ENCODE data around the gene PIGZ.

Gene PIGZ

GRCh38 chr3:196938124-196938523, 30.5 kb downstream of the PIGZ start:
- H3K27ac ChIP-seq = no peak overlapping the region
- in situ Hi-C loops (cut with HindIII; ENCODE audit: low pct_ligation_motif_present, low sequenced_read_pairs) = no loop called here
- no peak for DNase-seq
- peaks cover 46% of the 10 kb centered on the region for H3K36me3 ChIP-seq (replicated peaks)
- H3K27me3 ChIP-seq (replicated peaks) = no peaks in the 10 kb centered on the region
- no peak for TF ChIP-seq CTCF (IDR thresholded peaks at IDR 0.05; ENCODE audit: low read depth, low read length, missing control alignments)
- H3K4me3 ChIP-seq (ENCODE audit: low read depth, low read length) = no peak overlapping the region

- H3K4me3 ChIP-seq (ENCODE audit: low read depth, low read length) = no peak overlapping the region
- in situ Hi-C loops (cut with HindIII; ENCODE audit: low pct_ligation_motif_present, low sequenced_read_pairs) = no loop called here
- H3K36me3 ChIP-seq (replicated peaks) = peaks cover 60% of the 10 kb centered on the region
- no peak for TF ChIP-seq CTCF (IDR thresholded peaks at IDR 0.05; ENCODE audit: low read depth, low read length, missing control alignments)
- DNase-seq = no peak
- H3K27ac ChIP-seq = no peak overlapping the region
- no peaks in the 10 kb centered on the region for H3K27me3 ChIP-seq (replicated peaks)
These were observed 32.3 kb downstream of the PIGZ start for GRCh38 chr3:196936288-196936687.

GRCh38 chr3:196932600-196932999, 36.0 kb downstream of the PIGZ start:
- H3K27ac ChIP-seq = no peak overlapping the region
- no peak overlapping the region for H3K4me3 ChIP-seq (ENCODE audit: low read depth, low read length)
- no peak for DNase-seq
- TF ChIP-seq CTCF (IDR thresholded peaks at IDR 0.05; ENCODE audit: low read depth, low read length, missing control alignments) = no peak
- peaks cover 72% of the 10 kb centered on the region for H3K36me3 ChIP-seq (replicated peaks)
- in situ Hi-C loops (cut with HindIII; ENCODE audit: low pct_ligation_motif_present, low sequenced_read_pairs) = no loop called here
- no peaks in the 10 kb centered on the region for H3K27me3 ChIP-seq (replicated peaks)

GRCh38 chr3:196931828-196932587, 36.6 kb downstream of the PIGZ start:
- no peaks in the 10 kb centered on the region for H3K27me3 ChIP-seq (replicated peaks)
- H3K4me3 ChIP-seq (ENCODE audit: low read depth, low read length) = no peak overlapping the region
- in situ Hi-C loops (cut with HindIII; ENCODE audit: low pct_ligation_motif_present, low sequenced_read_pairs) = no loop called here
- no peak overlapping the region for H3K27ac ChIP-seq
- DNase-seq = no peak
- H3K36me3 ChIP-seq (replicated peaks) = peaks cover 67% of the 10 kb centered on the region
- TF ChIP-seq CTCF (IDR thresholded peaks at IDR 0.05; ENCODE audit: low read depth, low read length, missing control alignments) = no peak

GRCh38 chr3:196931157-196931556, 37.5 kb downstream of the PIGZ start:
- Histone ChIP-seq H3K4me3 (ENCODE audit: low read depth, low read length) (no peak overlapping the region), H3K27ac (no peak overlapping the region), H3K36me3 (replicated peaks) (peaks cover 58% of the 10 kb centered on the region), H3K27me3 (replicated peaks) (no peaks in the 10 kb centered on the region)
- TF ChIP-seq CTCF (IDR thresholded peaks at IDR 0.05; ENCODE audit: low read depth, low read length, missing control alignments) = no peak
- DNase-seq = no peak
- in situ Hi-C loops (cut with HindIII; ENCODE audit: low pct_ligation_motif_present, low sequenced_read_pairs) = no loop called here
